Measurements from ENCODE around the gene SLC43A3.

DNA sequence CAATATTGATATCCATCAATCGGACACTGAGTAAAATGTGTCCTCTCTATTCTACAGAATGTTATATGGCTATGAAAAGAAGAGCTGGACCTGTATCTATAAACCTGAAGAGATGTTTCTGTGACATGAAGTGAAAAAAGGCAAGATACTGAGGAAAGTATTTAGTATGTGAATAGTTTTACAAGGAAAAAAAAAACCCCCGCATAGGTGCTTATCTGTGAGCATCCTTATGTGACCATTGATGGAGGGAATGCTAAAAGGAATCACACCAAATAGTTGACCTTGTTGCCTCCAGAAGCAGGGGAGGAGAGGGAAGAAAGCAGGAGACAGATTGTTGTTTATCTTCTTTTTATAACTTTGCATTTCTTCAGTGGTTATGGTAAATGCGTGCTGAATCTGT is 35.8 kb downstream of the SLC43A3 start:
- TF ChIP-seq, protein P1, sequence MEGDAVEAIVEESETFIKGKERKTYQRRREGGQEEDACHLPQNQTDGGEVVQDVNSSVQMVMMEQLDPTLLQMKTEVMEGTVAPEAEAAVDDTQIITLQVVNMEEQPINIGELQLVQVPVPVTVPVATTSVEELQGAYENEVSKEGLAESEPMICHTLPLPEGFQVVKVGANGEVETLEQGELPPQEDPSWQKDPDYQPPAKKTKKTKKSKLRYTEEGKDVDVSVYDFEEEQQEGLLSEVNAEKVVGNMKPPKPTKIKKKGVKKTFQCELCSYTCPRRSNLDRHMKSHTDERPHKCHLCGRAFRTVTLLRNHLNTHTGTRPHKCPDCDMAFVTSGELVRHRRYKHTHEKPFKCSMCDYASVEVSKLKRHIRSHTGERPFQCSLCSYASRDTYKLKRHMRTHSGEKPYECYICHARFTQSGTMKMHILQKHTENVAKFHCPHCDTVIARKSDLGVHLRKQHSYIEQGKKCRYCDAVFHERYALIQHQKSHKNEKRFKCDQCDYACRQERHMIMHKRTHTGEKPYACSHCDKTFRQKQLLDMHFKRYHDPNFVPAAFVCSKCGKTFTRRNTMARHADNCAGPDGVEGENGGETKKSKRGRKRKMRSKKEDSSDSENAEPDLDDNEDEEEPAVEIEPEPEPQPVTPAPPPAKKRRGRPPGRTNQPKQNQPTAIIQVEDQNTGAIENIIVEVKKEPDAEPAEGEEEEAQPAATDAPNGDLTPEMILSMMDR (IDR thresholded peaks at IDR 0.05; ENCODE audit: poor library complexity): no peak
- TF ChIP-seq EZH2 (IDR thresholded peaks at IDR 0.05; ENCODE audit: borderline replicate concordance): no peak

Measured in hepatocyte (in vitro differentiated cells).